GM13977 (cell line): ENCODE measurements around the gene ADCY3.

Experiments used
- DNase-seq: peaks from one replicate; pipeline ENCODE4 v3.0.0; 2012; ENCODE audit warnings: low spot score
- CTCF ChIP-seq: IDR thresholded peaks from 2 replicates; pipeline ENCODE4 v1.5.1; 2012; ENCODE audit warnings: mild to moderate bottlenecking, control low read depth; ENCODE audit not compliant: insufficient read depth; ENCODE audit errors: extremely low read depth, missing control alignments
- in situ Hi-C: fragments of 300-500 bp; cut with MboI; formaldehyde crosslinking; loops from one replicate; pipeline ENCODE4 v1.12.0; 2022; ENCODE audit warnings: low sequenced_read_pairs, low pct_unique_long_range_greater_than_20kb, mixed read lengths, inconsistent platforms; ENCODE audit not compliant: unreplicated experiment

ADCY3 gene

GRCh38 chr2:24825883-24826772, 93.9 kb downstream of the ADCY3 start:
- no peak for TF ChIP-seq CTCF
- in situ Hi-C loops: loop anchor here (10.0 kb wide), 1 partner anchor 411 kb away; no protein-coding TSS in a partner anchor
- no peak for DNase-seq

GRCh38 chr2:24824966-24825882, 94.8 kb downstream of the ADCY3 start:
- TF ChIP-seq CTCF: peak; percentile 48
- in situ Hi-C loops: loop anchor here (10.0 kb wide), 1 partner anchor 410 kb away; no protein-coding TSS in a partner anchor
- no peak for DNase-seq

- no peak for TF ChIP-seq CTCF
- in situ Hi-C loops: loop anchor here (10.0 kb wide), 1 partner anchor 409 kb away; no protein-coding TSS in a partner anchor
- no peak for DNase-seq
Observed at GRCh38 chr2:24824071-24824588, 95.9 kb downstream of the ADCY3 start.

GRCh38 chr2:24822049-24822706, 97.9 kb downstream of the ADCY3 start:
- in situ Hi-C loops: loop anchor here (10.0 kb wide), 1 partner anchor 407 kb away; no protein-coding TSS in a partner anchor
- no peak for DNase-seq

GRCh38 chr2:24821433-24821891, 98.6 kb downstream of the ADCY3 start:
- in situ Hi-C loops: loop anchor here (10.0 kb wide), 1 partner anchor 407 kb away; no protein-coding TSS in a partner anchor
- no peak for TF ChIP-seq CTCF
- no peak for DNase-seq

More at GRCh38 chr2:24822049-24822706, 97.9 kb downstream of the ADCY3 start:
- TF ChIP-seq CTCF: no peak
